Thoracic aorta (tissue), 2 donors: ENCODE results near the gene SLC32A1. TPM values are rescaled to one million over a fixed set of nuclear protein-coding genes. Genes with fewer than 3 reads are reported as not detected.

Experiments
- ATAC-seq: fragments of 150-250 bp; one replicate; pipeline ENCODE4 v1.8.0; 2017; ENCODE audit warnings: low read depth; ENCODE audit not compliant: insufficient number of reproducible peaks, low FRiP score
- DNase-seq: peaks from one replicate; pipeline ENCODE4 v3.0.0-alpha.2; 2020; ENCODE audit warnings: low spot score
- H3K27ac ChIP-seq, 2 donors: fragments of 200-600 bp; sonication (generic); 1 replicate in 1 of 2; 2 replicates in 1 of 2; pipeline ENCODE4 v1.5.1; 2016; ENCODE audit warnings: mild to moderate bottlenecking in 2 of 2, moderate library complexity in 2 of 2
- H3K27me3 ChIP-seq: fragments of 200-600 bp; sonication (generic); replicated peaks from 2 replicates; pipeline ENCODE4 v1.6.0; 2016; ENCODE audit warnings: mild to moderate bottlenecking; ENCODE audit not compliant: insufficient read depth
- H3K36me3 ChIP-seq: fragments of 200-600 bp; sonication (generic); one replicate; pipeline ENCODE4 v1.5.1; 2016
- H3K4me1 ChIP-seq, 2 donors: fragments of 200-600 bp; sonication (generic); 1 replicate in 1 of 2; 2 replicates in 1 of 2; pipeline versions ENCODE4 v1.5.1 to v1.6.0; 2016; ENCODE audit warnings: low read depth in 2 of 2, mild to moderate bottlenecking in 1 of 2; ENCODE audit not compliant: control insufficient read depth in 1 of 2
- H3K4me3 ChIP-seq: fragments of 200-600 bp; sonication (generic); 2 replicates; pipeline ENCODE4 v1.5.1; 2016; ENCODE audit warnings: mild to moderate bottlenecking
- H3K9me3 ChIP-seq: fragments of 200-600 bp; sonication (generic); 2 replicates; pipeline ENCODE4 v1.5.1; 2016
- total RNA-seq, 2 donors: library from RNA; depleted of rRNA; stranded (reverse); fragments of >200 nt; gene quantifications; one replicate each; pipeline versions ENCODE4 v1.1.0 to v1.2.3, GENCODE V29; 2016
- TF ChIP-seq, protein P1 (sequence below): fragments of 200-600 bp; sonication (generic); IDR thresholded peaks from one replicate; pipeline ENCODE4 v1.5.1; 2019; ENCODE audit warnings: antibody characterized with exemption

SLC32A1 gene
- total RNA-seq, 2 donors from 2014 or later: not detected

DNA sequence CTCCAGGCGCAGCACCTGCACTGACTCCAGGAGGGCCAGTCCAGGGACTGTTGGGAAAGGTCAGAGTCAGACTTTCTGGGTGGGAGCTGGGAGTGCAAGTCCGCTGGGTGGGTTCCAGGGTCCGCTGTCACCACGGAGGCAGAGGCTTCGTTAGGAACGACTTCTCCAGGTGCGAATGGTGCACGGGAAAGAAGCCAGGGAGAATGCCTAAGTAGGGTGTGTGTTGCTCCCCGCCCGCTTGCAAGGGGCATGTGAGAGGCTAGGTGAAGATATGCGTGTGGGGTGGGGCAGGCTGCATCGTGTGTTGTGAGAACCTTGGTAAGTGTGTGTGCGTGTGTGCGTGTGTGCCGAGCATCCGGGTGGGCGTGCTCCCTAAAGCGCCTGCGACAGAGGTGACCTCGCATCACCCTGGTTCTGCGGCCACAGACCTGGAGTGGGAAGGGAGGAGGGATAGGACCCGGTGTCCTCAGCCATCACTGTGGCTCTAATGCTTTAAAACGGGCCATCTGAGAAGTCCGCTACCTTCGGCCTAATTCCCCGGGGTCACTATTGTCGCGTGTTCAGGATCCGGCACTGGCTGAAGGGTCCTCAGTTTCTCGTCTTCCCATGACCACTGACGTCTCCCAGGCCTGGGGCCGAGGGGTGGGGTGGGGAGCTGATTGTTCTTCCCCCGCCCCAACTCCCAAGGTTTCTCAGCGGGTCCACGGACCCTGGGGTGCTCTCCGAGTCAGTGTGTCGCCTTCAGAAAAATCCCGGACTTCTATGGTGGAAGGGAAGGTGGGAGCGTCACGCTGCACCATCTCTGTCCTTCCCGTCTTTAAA lies 6.1 kb downstream of the SLC32A1 start:
- DNase-seq (no peak), ATAC-seq (no peak)
- H3K4me1 ChIP-seq: peaks cover 0 to 21% of the 10 kb centered on the region in 2 donors

DNA sequence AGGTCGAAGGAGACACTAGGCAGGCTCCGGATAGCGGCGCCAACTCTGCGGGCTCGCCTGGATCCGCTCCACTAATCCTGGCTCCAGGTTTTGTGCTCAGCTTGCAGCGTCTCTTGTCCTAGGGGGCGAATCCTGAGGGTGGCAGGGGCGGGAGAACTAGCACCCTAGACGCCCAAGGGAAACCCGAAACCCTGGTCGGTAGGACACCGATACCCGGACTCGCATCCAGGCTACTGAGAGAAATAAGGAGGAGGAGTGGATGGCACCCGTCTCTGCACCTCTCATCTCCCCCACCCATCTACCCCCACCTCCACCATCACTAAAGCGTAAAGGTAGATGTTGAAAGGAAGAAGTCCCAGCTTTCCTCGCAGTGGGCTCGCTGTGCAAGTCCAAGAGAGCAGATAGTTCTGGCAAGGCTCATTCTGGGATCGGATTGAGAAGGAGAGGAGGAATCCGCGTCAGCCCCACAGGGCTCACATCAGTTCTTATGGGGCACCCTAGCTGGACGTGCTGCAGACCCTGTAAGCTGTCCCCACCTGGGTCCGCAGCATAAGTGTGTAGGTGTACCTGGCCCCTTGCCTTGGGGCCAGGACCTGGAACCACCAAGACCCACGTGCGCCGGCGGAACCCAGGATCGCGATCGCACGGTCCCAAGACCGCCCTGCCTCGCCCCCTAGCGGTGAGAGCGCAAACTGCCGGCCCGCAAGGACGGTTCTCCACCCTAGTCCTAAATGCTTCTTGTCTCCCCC lies 6.9 kb downstream of the SLC32A1 start:
- no peaks in the 10 kb centered on the region for H3K36me3 ChIP-seq
- H3K27ac ChIP-seq: no peak overlapping the region
- no peak for ATAC-seq
- peaks cover 9% of the 10 kb centered on the region for H3K27me3 ChIP-seq
- H3K9me3 ChIP-seq: no peaks in the 10 kb centered on the region
- TF ChIP-seq, protein P1, sequence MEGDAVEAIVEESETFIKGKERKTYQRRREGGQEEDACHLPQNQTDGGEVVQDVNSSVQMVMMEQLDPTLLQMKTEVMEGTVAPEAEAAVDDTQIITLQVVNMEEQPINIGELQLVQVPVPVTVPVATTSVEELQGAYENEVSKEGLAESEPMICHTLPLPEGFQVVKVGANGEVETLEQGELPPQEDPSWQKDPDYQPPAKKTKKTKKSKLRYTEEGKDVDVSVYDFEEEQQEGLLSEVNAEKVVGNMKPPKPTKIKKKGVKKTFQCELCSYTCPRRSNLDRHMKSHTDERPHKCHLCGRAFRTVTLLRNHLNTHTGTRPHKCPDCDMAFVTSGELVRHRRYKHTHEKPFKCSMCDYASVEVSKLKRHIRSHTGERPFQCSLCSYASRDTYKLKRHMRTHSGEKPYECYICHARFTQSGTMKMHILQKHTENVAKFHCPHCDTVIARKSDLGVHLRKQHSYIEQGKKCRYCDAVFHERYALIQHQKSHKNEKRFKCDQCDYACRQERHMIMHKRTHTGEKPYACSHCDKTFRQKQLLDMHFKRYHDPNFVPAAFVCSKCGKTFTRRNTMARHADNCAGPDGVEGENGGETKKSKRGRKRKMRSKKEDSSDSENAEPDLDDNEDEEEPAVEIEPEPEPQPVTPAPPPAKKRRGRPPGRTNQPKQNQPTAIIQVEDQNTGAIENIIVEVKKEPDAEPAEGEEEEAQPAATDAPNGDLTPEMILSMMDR: peak; percentile 97
- no peak for DNase-seq
- H3K4me1 ChIP-seq: peaks cover 0 to 14% of the 10 kb centered on the region in 2 donors
- peak overlapping the region; percentile 57 for H3K4me3 ChIP-seq

More for the DNA sequence above, 6.1 kb downstream of the SLC32A1 start:
- Histone ChIP-seq H3K27ac (no peak overlapping the region), H3K9me3 (no peaks in the 10 kb centered on the region), H3K27me3 (peaks cover 17% of the 10 kb centered on the region), H3K36me3 (no peaks in the 10 kb centered on the region), H3K4me3 (peak overlapping the region; percentile 57)
- TF ChIP-seq, protein P1: no peak

DNA sequence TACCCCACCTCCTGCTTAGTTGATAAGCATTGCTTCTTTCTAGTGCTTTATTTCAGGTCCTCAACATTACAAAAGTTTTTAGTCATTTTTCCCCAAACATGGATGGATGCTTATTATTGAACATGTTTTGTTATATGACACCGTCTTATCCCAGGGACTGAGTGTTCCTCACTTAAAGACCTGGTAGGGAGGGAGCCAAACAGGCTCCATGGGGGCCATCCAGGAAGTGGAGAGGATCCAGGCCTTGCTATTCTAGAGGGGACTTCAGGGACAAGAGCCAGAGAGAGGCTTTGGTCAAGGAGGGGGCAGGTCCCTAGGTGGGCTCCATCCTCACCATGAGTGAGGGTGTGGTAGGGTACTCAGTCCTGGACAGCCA lies 7.4 kb downstream of the SLC32A1 start:
- TF ChIP-seq, protein P1: no peak
- no peaks in the 10 kb centered on the region for H3K9me3 ChIP-seq
- H3K27me3 ChIP-seq: peaks cover 7% of the 10 kb centered on the region
- ATAC-seq: no peak
- DNase-seq: no peak
- no peak overlapping the region for H3K4me3 ChIP-seq
- no peaks in the 10 kb centered on the region for H3K36me3 ChIP-seq
- peaks cover 0 to 13% of the 10 kb centered on the region in 2 donors for H3K4me1 ChIP-seq
- H3K27ac ChIP-seq: no peak overlapping the region

DNA sequence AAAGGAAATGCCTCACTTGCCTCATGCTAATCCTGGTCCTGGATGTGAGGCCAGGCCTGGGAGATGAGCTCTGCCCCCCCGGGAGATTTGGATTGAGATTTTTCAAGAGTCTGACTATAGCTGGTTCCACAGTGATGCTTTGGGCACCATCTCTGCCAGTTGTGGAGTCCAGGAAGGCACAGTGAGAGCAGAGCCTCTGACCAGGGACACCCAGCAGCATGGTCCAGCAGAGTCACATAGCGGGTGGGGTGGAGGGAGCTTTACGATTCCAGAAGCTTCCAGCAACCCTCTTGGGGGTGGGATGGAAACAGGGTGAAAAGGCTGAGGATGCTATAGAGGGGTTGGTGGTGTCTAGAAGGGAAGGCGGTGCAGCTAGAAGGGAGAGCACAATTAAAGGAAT lies 8.7 kb downstream of the SLC32A1 start:
- Histone ChIP-seq H3K36me3 (no peaks in the 10 kb centered on the region), H3K27me3 (peaks cover under 1% of the 10 kb centered on the region), H3K4me3 (no peak overlapping the region), H3K27ac (no peak overlapping the region), H3K9me3 (no peaks in the 10 kb centered on the region), H3K4me1 (peaks cover 0 to 13% of the 10 kb centered on the region in 2 donors)
- TF ChIP-seq, protein P1: no peak
- no peak for ATAC-seq
- no peak for DNase-seq

DNA sequence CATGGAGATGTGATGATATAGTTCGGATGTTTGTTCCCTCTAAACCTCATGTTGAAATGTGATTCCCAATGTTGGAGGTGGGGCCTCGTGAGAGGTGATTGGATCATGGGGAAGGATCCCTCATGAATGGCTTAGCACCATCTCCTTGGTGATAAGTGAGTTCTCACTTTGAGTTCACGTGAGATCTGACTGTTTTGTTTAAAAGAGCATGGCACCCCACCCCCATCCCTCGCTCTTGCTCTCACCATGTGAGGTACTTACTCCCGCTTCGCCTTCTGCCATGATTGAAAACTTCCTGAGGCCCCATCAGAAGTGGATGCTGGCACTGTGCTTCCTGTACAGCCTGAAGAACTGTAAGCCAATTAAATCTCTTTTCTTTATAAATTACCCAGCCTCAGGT lies 10.9 kb downstream of the SLC32A1 start:
- TF ChIP-seq, protein P1: no peak
- Histone ChIP-seq H3K9me3 (no peaks in the 10 kb centered on the region), H3K27ac (no peak overlapping the region), H3K4me3 (no peak overlapping the region), H3K27me3 (no peaks in the 10 kb centered on the region), H3K36me3 (no peaks in the 10 kb centered on the region), H3K4me1 (peaks cover 0 to 13% of the 10 kb centered on the region in 2 donors)
- DNase-seq: no peak
- no peak for ATAC-seq
